Measurements from ENCODE around the gene RPP25L. TPM values are rescaled to one million over a fixed set of nuclear protein-coding genes. Genes with fewer than 3 reads are reported as not detected.

Gene RPP25L
- polyA plus RNA-seq, 10 donors = 15.3 to 22.3 (median 18.5) TPM

GRCh38 chr9:34588671-34589635, 22.9 kb downstream of the RPP25L start:
- DNase-seq = peak in 1 of 3 donors; percentile 76

- no peak for DNase-seq
These were observed 24.6 kb downstream of the RPP25L start for GRCh38 chr9:34587271-34587670.

- no peak for DNase-seq
These were observed 25.8 kb downstream of the RPP25L start for GRCh38 chr9:34585946-34586669.

- DNase-seq = no peak
These were observed 26.9 kb downstream of the RPP25L start for GRCh38 chr9:34584970-34585369.

GRCh38 chr9:34582787-34583186, 29.1 kb downstream of the RPP25L start:
- DNase-seq = no peak

GRCh38 chr9:34581318-34581717, 30.6 kb downstream of the RPP25L start:
- no peak for DNase-seq

- DNase-seq = no peak
These were observed 31.5 kb downstream of the RPP25L start for GRCh38 chr9:34580358-34580757.

- no peak for DNase-seq
These were observed 32.1 kb downstream of the RPP25L start for GRCh38 chr9:34579808-34580163.

- DNase-seq = peak in 1 of 3 donors; percentile 66
These were observed 32.6 kb downstream of the RPP25L start for GRCh38 chr9:34579104-34579807.

GRCh38 chr9:34578241-34579103, 33.4 kb downstream of the RPP25L start:
- DNase-seq = peak in 2 of 3 donors; percentile 77 to 91

- peak in 2 of 3 donors; percentile 87 to 96 for DNase-seq
These were observed 34.3 kb downstream of the RPP25L start for GRCh38 chr9:34577400-34578240.

- peak in 2 of 3 donors; percentile 53 to 81 for DNase-seq
These were observed 35.1 kb downstream of the RPP25L start for GRCh38 chr9:34576597-34577399.

- DNase-seq = peak in 1 of 3 donors; percentile 51
These were observed 35.9 kb downstream of the RPP25L start for GRCh38 chr9:34575862-34576596.

GRCh38 chr9:34575241-34575640, 36.7 kb downstream of the RPP25L start:
- DNase-seq = no peak

- DNase-seq = peak in 2 of 3 donors; percentile 62 to 89
These were observed 37.3 kb downstream of the RPP25L start for GRCh38 chr9:34574571-34574970.

GRCh38 chr9:34573599-34574325, 38.1 kb downstream of the RPP25L start:
- DNase-seq = peak in 2 of 3 donors; percentile 55 to 81

- DNase-seq = no peak
These were observed 39.3 kb downstream of the RPP25L start for GRCh38 chr9:34572628-34573027.

GRCh38 chr9:34572092-34572491, 39.8 kb downstream of the RPP25L start:
- no peak for DNase-seq

All from muscle of back (tissue), 11 donors.